Esophagus (tissue), 2 donors: ENCODE results near the gene ZCCHC24. TPM values are rescaled to one million over a fixed set of nuclear protein-coding genes. Genes with fewer than 3 reads are reported as not detected.

Source experiments
- H3K27ac ChIP-seq, 2 donors: one replicate each; pipeline ENCODE4 v1.5.1; 2013; ENCODE audit warnings: low read depth in 2 of 2, mild to moderate bottlenecking in 2 of 2, inconsistent platforms in 1 of 2, low read length in 1 of 2, moderate library complexity in 1 of 2
- H3K27me3 ChIP-seq, 2 donors: one replicate each; pipeline ENCODE4 v1.6.1; 2013; ENCODE audit warnings: low read length in 2 of 2, control low read depth in 1 of 2, mild to moderate bottlenecking in 1 of 2; ENCODE audit not compliant: insufficient read depth in 2 of 2, control insufficient read depth in 1 of 2
- H3K36me3 ChIP-seq, 2 donors: one replicate each; pipeline ENCODE4 v1.6.1; 2013; ENCODE audit warnings: low read length in 1 of 2; ENCODE audit not compliant: control insufficient read depth in 2 of 2, insufficient read depth in 2 of 2
- H3K4me1 ChIP-seq, 2 donors: one replicate each; pipeline ENCODE4 v1.6.1; 2013; ENCODE audit warnings: low read length in 1 of 2; ENCODE audit not compliant: control insufficient read depth in 2 of 2, insufficient read depth in 2 of 2
- H3K4me3 ChIP-seq, 2 donors: one replicate each; pipeline ENCODE4 v1.5.1; 2013; ENCODE audit warnings: low read length in 2 of 2, mild to moderate bottlenecking in 2 of 2, low read depth in 1 of 2, moderate library complexity in 1 of 2
- H3K9me3 ChIP-seq, 2 donors: one replicate each; pipeline ENCODE4 v1.6.1; 2013; ENCODE audit warnings: mild to moderate bottlenecking in 2 of 2, low read depth in 1 of 2, low read length in 1 of 2, moderate library complexity in 1 of 2; ENCODE audit not compliant: control insufficient read depth in 2 of 2, insufficient read depth in 1 of 2
- WGBS, 2 donors: extraction: QIAGEN DNeasy Blood & Tissue Kit; methylation state at CpG; one replicate each; pipeline ENCODE4 v1.1.7; 2013; 5-methylcytosine and 5-hydroxymethylcytosine counted together
- polyA plus RNA-seq, 2 donors: library from polyadenylated mRNA; stranded (reverse); fragments of 200-250 nt; gene quantifications; one replicate each; pipeline ENCODE4 v1.2.3, GENCODE V29; 2013
- donor health status: healthy with polysubstance abuse.
- donor health status: Bipolar disorder and iron deficiency.

Gene ZCCHC24
- polyA plus RNA-seq, 2 donors: 3.3 to 6.5 TPM

DNA sequence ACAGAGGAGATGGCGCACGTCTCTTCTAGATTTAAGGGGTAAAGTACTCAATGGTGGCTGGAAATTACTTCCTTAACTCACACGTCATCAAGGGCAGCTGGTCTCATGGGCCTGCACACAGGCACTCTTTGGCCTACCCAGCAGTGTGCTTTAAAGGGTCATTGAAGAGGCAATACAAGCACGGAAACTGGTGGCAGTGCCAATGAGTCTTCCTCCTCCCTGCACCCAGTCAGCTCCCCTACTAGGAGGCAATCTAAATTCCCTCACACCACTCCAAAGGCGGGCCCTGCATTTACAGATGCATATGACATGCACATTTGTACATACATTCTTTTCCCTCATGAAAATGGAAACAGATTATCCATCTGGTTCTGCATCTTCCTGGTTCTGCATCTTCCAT, 50.8 kb downstream of the ZCCHC24 start:
- no peak overlapping the region for H3K27ac ChIP-seq
- WGBS, 2 donors: 94 to 95% methylated on average over 5 of the region's 5 CpGs
- H3K4me1 ChIP-seq: peaks cover 3 to 5% of the 10 kb centered on the region in 2 donors
- no peaks in the 10 kb centered on the region for H3K27me3 ChIP-seq
- H3K4me3 ChIP-seq: no peak overlapping the region
- H3K36me3 ChIP-seq: no peaks in the 10 kb centered on the region
- no peaks in the 10 kb centered on the region for H3K9me3 ChIP-seq

DNA sequence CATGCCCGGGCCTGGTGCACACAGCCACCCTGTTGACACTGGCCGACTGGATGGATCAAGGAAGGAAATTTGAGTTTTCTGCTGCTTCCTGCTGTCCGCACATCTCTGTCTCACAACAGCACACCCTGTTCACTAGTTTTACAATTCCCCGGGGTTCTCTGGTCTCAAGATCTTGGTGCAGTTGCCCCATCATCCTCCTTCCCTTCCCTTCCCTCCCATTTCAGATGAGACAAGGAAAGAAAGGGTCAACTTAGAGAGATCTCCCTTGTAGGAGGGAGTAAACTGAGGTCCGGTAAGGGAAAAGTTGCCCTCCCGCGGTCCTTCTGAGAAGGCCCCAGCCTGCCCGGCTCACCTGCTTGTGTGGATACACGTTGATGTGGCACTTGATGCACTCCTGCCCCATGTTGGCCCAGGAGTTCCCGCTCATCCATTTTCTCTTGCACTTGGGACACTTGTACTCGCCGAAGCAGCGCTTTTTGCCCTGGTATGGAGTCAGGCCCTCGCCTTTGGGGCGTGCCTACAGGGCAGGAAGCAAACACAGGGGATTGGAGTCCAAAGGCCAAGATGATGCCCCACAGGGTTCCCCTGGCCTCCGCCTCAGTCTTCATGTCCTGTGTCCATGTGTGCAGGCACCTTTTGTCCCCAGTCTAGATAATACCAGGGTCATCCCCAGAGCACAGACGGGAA, 51.4 kb downstream of the ZCCHC24 start:
- Histone ChIP-seq H3K27me3 (no peaks in the 10 kb centered on the region), H3K4me3 (no peak overlapping the region), H3K27ac (no peak overlapping the region), H3K9me3 (no peaks in the 10 kb centered on the region), H3K4me1 (peaks cover 0 to 6% of the 10 kb centered on the region in 2 donors), H3K36me3 (peaks cover 0 to 1% of the 10 kb centered on the region in 2 donors)
- WGBS, 2 donors: 92 to 93% methylated on average over 17 of the region's 17 CpGs

DNA sequence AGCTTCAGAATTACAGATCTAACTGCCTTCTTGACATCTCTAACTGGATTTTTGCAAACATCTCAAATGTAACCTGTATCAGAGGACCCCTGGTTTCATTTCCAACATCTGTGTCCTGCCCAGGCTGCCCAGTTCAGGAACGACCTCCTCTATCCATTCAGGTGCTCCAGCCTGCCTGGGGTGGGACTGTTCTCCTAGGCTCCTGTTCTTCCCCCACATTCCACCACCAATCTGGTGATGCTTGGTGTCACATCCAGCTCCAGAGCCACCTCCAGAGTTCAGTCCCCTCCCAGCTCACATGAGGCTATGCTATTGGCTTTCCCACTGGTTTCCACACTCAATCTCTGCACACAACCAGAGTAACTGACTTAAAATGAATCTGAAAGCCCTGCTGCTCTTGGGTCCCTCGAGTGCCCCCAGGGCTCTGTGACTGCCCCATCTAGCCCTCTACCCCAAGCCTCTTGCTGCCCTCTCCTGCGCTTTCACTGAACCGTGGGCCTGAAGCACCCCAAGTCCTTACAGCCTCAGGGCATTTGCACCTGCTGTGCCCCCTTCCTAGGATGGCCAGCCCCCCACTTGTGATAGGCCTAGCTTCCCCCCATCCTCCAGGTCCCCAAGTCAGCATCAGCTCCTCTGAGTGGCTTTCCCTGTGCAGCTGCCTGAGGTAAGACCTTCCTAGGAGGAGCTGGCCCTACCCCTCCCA, 52.1 kb downstream of the ZCCHC24 start:
- WGBS, 2 donors: 90 to 93% methylated on average over 4 of the region's 4 CpGs
- Histone ChIP-seq H3K4me1 (peaks cover 0 to 10% of the 10 kb centered on the region in 2 donors), H3K36me3 (peaks cover 0 to 4% of the 10 kb centered on the region in 2 donors), H3K4me3 (no peak overlapping the region), H3K27ac (no peak overlapping the region), H3K9me3 (no peaks in the 10 kb centered on the region), H3K27me3 (no peaks in the 10 kb centered on the region)

DNA sequence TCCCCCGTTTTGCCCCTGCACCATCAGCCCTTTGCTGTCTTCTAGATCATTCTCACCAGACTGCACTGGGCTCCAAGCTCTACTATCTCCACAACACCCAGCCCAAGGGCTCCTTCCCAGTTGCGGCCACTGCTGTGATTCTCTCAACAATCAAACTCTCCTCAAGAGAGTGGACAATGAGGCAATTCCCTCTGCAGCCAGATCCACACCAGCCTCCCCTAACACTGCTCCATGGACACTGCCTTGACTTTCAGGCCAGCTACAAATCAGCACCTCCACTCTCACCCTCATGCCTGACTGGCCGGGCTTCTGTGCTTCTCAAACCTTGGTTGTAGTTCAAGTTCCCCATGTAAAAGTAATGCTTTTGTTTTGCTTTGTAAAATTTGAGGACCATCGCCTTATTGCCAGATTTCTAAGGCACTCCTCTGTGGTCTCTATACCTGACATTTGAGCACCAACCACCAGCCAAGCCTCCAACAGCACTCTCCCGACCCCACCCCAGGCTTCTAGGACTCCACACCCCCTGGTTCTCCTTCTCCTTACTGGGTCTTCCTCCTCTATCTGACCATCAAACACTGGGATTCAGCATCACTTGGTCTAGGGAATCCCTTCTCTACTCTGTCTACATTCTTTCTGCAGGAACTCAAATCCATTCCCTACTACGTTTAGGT, 52.8 kb downstream of the ZCCHC24 start:
- no peak overlapping the region for H3K4me3 ChIP-seq
- H3K4me1 ChIP-seq: peaks cover 0 to 10% of the 10 kb centered on the region in 2 donors
- no peaks in the 10 kb centered on the region for H3K9me3 ChIP-seq
- H3K27me3 ChIP-seq: no peaks in the 10 kb centered on the region
- 82 to 91% methylated on average over 6 of the region's 6 CpGs for WGBS, 2 donors
- H3K27ac ChIP-seq: no peak overlapping the region
- H3K36me3 ChIP-seq: peaks cover 0 to 6% of the 10 kb centered on the region in 2 donors

DNA sequence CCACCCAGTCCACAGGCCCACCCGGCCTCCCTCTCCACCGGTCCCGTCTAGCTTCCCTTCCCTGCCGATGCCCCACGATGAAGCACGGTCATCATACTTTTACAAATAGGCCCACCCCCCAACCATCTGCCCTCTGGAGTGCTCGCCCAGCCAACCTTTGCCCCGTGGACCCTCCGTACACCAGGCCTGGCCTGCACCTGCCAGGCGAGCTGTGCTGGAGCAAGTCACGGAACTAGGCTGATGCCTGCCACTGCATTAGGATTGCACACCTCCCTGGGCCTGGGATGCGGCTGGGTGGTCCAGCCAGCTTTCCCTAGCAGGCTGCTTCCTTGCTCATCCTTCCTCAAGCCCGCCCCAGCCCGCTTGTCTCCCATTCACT, 53.4 kb downstream of the ZCCHC24 start:
- peaks cover 0 to 10% of the 10 kb centered on the region in 2 donors for H3K4me1 ChIP-seq
- no peak overlapping the region for H3K27ac ChIP-seq

DNA sequence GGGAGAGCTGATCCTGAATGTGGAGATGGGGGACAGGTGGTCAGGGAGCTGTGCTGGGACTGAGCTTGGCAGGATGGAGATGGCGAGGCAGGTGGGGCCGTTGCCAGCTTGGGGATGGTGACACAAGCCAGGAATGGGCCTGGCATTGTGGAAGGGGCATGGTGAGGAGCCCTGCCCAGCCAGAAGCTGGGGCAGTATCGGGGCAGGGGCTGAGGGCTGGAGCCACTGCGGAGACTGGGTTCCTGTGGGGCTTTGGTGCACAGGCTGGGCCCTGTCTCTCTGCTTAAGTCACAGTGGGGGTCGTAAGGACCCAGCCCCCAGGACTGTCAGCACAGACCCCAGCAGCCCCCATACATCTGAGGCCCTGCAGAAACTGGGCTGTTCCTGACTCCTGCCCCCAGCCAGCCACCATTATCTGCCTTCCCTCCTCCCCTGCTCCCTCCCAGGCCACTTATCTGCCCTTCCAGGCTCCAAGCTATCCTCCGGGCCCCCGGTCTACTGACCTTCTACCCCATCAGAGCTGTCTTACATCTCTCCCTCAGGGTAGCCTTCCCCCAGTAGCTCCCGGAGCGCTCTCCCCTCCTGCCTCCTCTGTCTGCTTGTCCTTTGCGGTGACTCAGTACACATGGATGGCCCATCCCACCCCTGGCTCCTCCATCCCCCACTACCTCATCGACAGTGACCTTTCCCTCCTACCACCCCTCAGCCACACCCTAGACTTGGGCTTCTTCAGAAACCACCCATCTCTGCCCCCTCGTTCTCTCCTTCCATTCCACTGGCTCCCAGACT, 54.0 kb downstream of the ZCCHC24 start:
- 79 to 80% methylated on average over 12 of the region's 12 CpGs for WGBS, 2 donors
- Histone ChIP-seq H3K27me3 (no peaks in the 10 kb centered on the region), H3K4me1 (peaks cover 0 to 10% of the 10 kb centered on the region in 2 donors), H3K27ac (peak overlapping the region in 1 of 2 donors; percentile 0), H3K9me3 (no peaks in the 10 kb centered on the region), H3K36me3 (peaks cover 0 to 6% of the 10 kb centered on the region in 2 donors), H3K4me3 (no peak overlapping the region)

More for the DNA sequence above, 53.4 kb downstream of the ZCCHC24 start:
- 88 to 90% methylated on average over 14 of the region's 14 CpGs for WGBS, 2 donors
- H3K27me3 ChIP-seq: no peaks in the 10 kb centered on the region
- H3K36me3 ChIP-seq: peaks cover 0 to 6% of the 10 kb centered on the region in 2 donors
- H3K9me3 ChIP-seq: no peaks in the 10 kb centered on the region
- no peak overlapping the region for H3K4me3 ChIP-seq

DNA sequence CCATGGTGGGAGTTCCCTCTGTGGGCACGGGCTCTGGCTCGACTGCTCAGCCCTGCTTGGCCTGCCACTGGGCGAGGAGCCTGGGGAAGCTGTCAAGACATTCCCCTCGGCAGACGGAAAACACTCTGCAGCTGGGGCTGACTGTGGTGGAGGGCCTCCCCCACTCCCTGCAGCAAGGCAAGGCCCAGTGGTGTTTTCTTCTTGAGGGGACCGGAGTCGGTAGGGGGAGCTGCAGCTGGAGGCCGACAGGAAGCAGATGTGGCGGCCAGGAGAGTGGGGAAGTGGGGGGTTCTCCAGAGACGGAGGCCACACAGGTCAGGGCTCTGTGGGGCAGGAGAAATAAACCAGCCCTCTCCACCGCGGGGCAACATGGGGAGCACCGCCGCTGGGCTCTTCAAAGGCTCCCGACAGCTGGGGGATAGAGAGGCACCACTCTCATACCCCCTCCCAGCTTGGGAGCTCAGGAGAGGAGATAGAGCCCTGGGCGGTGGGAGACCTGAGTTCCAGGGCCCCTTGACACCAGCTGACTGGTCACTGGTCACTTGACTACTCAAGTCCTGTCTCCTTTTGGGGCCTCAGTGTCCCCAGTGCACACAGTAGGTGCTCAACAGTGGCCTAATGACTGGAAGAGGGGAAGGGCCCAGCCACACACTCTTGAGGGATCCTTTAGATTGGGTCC, 54.7 kb downstream of the ZCCHC24 start:
- H3K4me3 ChIP-seq: no peak overlapping the region
- no peaks in the 10 kb centered on the region for H3K9me3 ChIP-seq
- peak overlapping the region; percentile 0 to 13 for H3K27ac ChIP-seq
- no peaks in the 10 kb centered on the region for H3K27me3 ChIP-seq
- WGBS, 2 donors: 67% methylated on average over 16 of the region's 16 CpGs
- H3K36me3 ChIP-seq: peaks cover 0 to 6% of the 10 kb centered on the region in 2 donors
- peaks cover 0 to 10% of the 10 kb centered on the region in 2 donors for H3K4me1 ChIP-seq

DNA sequence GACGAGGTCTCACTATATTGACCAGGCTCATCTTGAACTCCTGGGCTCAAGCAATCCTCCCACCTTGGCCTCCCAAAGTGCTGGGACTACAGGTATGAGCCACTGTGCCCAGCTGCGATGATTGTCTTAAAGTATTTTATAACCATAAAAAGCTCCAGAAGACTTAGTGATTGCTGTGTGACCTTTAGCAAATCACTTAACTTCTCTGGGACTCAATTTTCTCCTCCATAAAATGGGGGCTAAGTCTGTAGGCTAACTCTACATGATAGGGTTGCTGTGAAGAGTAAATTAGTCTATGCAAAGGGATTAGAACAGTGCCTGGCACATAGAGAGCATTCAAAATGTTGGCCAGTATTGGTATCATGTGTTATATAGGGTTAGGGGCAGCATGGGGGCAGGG, 55.4 kb downstream of the ZCCHC24 start:
- whole genome bisulfite sequencing, 2 donors: 91 to 93% methylated on average over 2 of the region's 2 CpGs
- no peak overlapping the region for H3K4me3 ChIP-seq
- no peak overlapping the region for H3K27ac ChIP-seq
- no peaks in the 10 kb centered on the region for H3K27me3 ChIP-seq
- no peaks in the 10 kb centered on the region for H3K9me3 ChIP-seq
- H3K36me3 ChIP-seq: peaks cover 0 to 6% of the 10 kb centered on the region in 2 donors
- H3K4me1 ChIP-seq: peaks cover 0 to 10% of the 10 kb centered on the region in 2 donors
